Measurements from ENCODE around the gene ZSCAN20.

ZSCAN20 gene

GRCh38 chr1:33456502-33456886, 16.0 kb upstream of the ZSCAN20 start:
- DNase-seq (ENCODE audit: low spot score): no peak
- no peak overlapping the region for H2BK15ac ChIP-seq (ENCODE audit: low read length)
- H2BK120ac ChIP-seq (ENCODE audit: low read depth, low read length): no peak overlapping the region

GRCh38 chr1:33459691-33460090, 12.8 kb upstream of the ZSCAN20 start:
- Histone ChIP-seq H3K27me3 (ENCODE audit: control insufficient read depth in 3 of 3, insufficient read depth in 3 of 3, low read depth in 1 of 3, low read length in 3 of 3) (peaks cover 0 to 3% (median 0%) of the 10 kb centered on the region in 3 experiments), H3K9me3 (replicated peaks in 1 of 2; ENCODE audit: control insufficient read depth in 2 of 2, insufficient read depth in 1 of 2, low read depth in 1 of 2, low read length in 2 of 2) (no peaks in the 10 kb centered on the region), H2BK5ac (ENCODE audit: low read length) (no peak overlapping the region), H2BK15ac (ENCODE audit: low read length) (no peak overlapping the region), H4K8ac (ENCODE audit: low read depth, low read length) (no peak overlapping the region), H3K14ac (ENCODE audit: low read length) (no peak overlapping the region), H3K23ac (ENCODE audit: low read depth, low read length, poor library complexity) (no peak overlapping the region), H3K4me1 (ENCODE audit: control insufficient read depth in 2 of 2, insufficient read depth in 1 of 2, low read depth in 1 of 2, low read length in 2 of 2) (peaks cover 0 to 7% of the 10 kb centered on the region in 2 donors), H3K4me3 (ENCODE audit: low read length in 2 of 2) (no peak overlapping the region), H3K79me1 (ENCODE audit: low read depth, low read length) (no peaks in the 10 kb centered on the region), H2AFZ (ENCODE audit: low read length) (no peak overlapping the region), H3K4me2 (ENCODE audit: insufficient read depth, low read length, poor library complexity, severe bottlenecking) (no peak overlapping the region), H2BK12ac (ENCODE audit: low read length) (no peak overlapping the region), H4K91ac (ENCODE audit: low read depth, low read length, poor library complexity) (no peak overlapping the region), H3K18ac (ENCODE audit: low read length) (no peak overlapping the region), H3K36me3 (replicated peaks in 1 of 2; ENCODE audit: control insufficient read depth in 2 of 2, insufficient read depth in 2 of 2, low read length in 2 of 2) (no peaks in the 10 kb centered on the region), H3K27ac (replicated peaks; ENCODE audit: low read length) (no peak overlapping the region), H2BK120ac (ENCODE audit: low read depth, low read length) (no peak overlapping the region), H3K9ac (ENCODE audit: low read depth, low read length, poor library complexity) (no peak overlapping the region), H2AK5ac (ENCODE audit: low read depth, low read length) (no peak overlapping the region), H3K4ac (ENCODE audit: low read length) (no peak overlapping the region)
- DNase-seq (ENCODE audit: low spot score): no peak
- WGBS, 2 donors (ENCODE audit: extremely low coverage in 2 of 2, insufficient read length in 2 of 2, insufficient replicate concordance in 1 of 2): no CpG with 5 or more reads among the region's 4 CpGs

More at GRCh38 chr1:33456502-33456886, 16.0 kb upstream of the ZSCAN20 start:
- WGBS, 2 donors (ENCODE audit: extremely low coverage in 2 of 2, insufficient read length in 2 of 2, insufficient replicate concordance in 1 of 2): no CpG with 5 or more reads among the region's 6 CpGs
- Histone ChIP-seq H3K27me3 (ENCODE audit: control insufficient read depth in 3 of 3, insufficient read depth in 3 of 3, low read depth in 1 of 3, low read length in 3 of 3) (no peaks in the 10 kb centered on the region), H3K14ac (ENCODE audit: low read length) (no peak overlapping the region), H3K27ac (replicated peaks; ENCODE audit: low read length) (no peak overlapping the region), H4K91ac (ENCODE audit: low read depth, low read length, poor library complexity) (no peak overlapping the region), H3K9ac (ENCODE audit: low read depth, low read length, poor library complexity) (no peak overlapping the region), H3K36me3 (replicated peaks in 1 of 2; ENCODE audit: control insufficient read depth in 2 of 2, insufficient read depth in 2 of 2, low read length in 2 of 2) (no peaks in the 10 kb centered on the region), H2AK5ac (ENCODE audit: low read depth, low read length) (no peak overlapping the region), H3K23ac (ENCODE audit: low read depth, low read length, poor library complexity) (no peak overlapping the region), H3K79me1 (ENCODE audit: low read depth, low read length) (no peaks in the 10 kb centered on the region), H3K4me3 (ENCODE audit: low read length in 2 of 2) (no peak overlapping the region), H3K4me2 (ENCODE audit: insufficient read depth, low read length, poor library complexity, severe bottlenecking) (no peak overlapping the region), H4K8ac (ENCODE audit: low read depth, low read length) (no peak overlapping the region), H2BK5ac (ENCODE audit: low read length) (no peak overlapping the region), H3K4ac (ENCODE audit: low read length) (no peak overlapping the region), H2AFZ (ENCODE audit: low read length) (no peak overlapping the region), H3K4me1 (ENCODE audit: control insufficient read depth in 2 of 2, insufficient read depth in 1 of 2, low read depth in 1 of 2, low read length in 2 of 2) (peaks cover 0 to 12% of the 10 kb centered on the region in 2 donors), H3K18ac (ENCODE audit: low read length) (no peak overlapping the region), H3K9me3 (replicated peaks in 1 of 2; ENCODE audit: control insufficient read depth in 2 of 2, insufficient read depth in 1 of 2, low read depth in 1 of 2, low read length in 2 of 2) (peaks cover 0 to 3% of the 10 kb centered on the region in 2 donors), H2BK12ac (ENCODE audit: low read length) (no peak overlapping the region)

GRCh38 chr1:33460144-33460543, 12.3 kb upstream of the ZSCAN20 start:
- Histone ChIP-seq H3K4me3 (ENCODE audit: low read length in 2 of 2) (no peak overlapping the region), H3K36me3 (replicated peaks in 1 of 2; ENCODE audit: control insufficient read depth in 2 of 2, insufficient read depth in 2 of 2, low read length in 2 of 2) (no peaks in the 10 kb centered on the region)

GRCh38 chr1:33460947-33461629, 11.4 kb upstream of the ZSCAN20 start:
- H3K18ac ChIP-seq (ENCODE audit: low read length): no peak overlapping the region
- no peak overlapping the region for H3K23ac ChIP-seq (ENCODE audit: low read depth, low read length, poor library complexity)
- no peak overlapping the region for H3K9ac ChIP-seq (ENCODE audit: low read depth, low read length, poor library complexity)
- no peak overlapping the region for H4K91ac ChIP-seq (ENCODE audit: low read depth, low read length, poor library complexity)
- H3K36me3 ChIP-seq (replicated peaks in 1 of 2; ENCODE audit: control insufficient read depth in 2 of 2, insufficient read depth in 2 of 2, low read length in 2 of 2): no peaks in the 10 kb centered on the region
- no peaks in the 10 kb centered on the region for H3K79me1 ChIP-seq (ENCODE audit: low read depth, low read length)
- H3K9me3 ChIP-seq (replicated peaks in 1 of 2; ENCODE audit: control insufficient read depth in 2 of 2, insufficient read depth in 1 of 2, low read depth in 1 of 2, low read length in 2 of 2): no peaks in the 10 kb centered on the region
- H2BK15ac ChIP-seq (ENCODE audit: low read length): no peak overlapping the region
- no peak for DNase-seq (ENCODE audit: low spot score)
- H2BK12ac ChIP-seq (ENCODE audit: low read length): no peak overlapping the region
- H2AFZ ChIP-seq (ENCODE audit: low read length): peak overlapping the region; percentile 32
- no peak overlapping the region for H3K4me3 ChIP-seq (ENCODE audit: low read length in 2 of 2)
- no CpG with 5 or more reads among the region's 4 CpGs for WGBS, 2 donors (ENCODE audit: extremely low coverage in 2 of 2, insufficient read length in 2 of 2, insufficient replicate concordance in 1 of 2)
- no peak overlapping the region for H3K4ac ChIP-seq (ENCODE audit: low read length)
- H3K27me3 ChIP-seq (ENCODE audit: control insufficient read depth in 3 of 3, insufficient read depth in 3 of 3, low read depth in 1 of 3, low read length in 3 of 3): peaks cover 0 to 3% (median 0%) of the 10 kb centered on the region in 3 experiments
- peaks cover 0 to 3% of the 10 kb centered on the region in 2 donors for H3K4me1 ChIP-seq (ENCODE audit: control insufficient read depth in 2 of 2, insufficient read depth in 1 of 2, low read depth in 1 of 2, low read length in 2 of 2)
- H2BK120ac ChIP-seq (ENCODE audit: low read depth, low read length): no peak overlapping the region
- H3K14ac ChIP-seq (ENCODE audit: low read length): no peak overlapping the region
- no peak overlapping the region for H2AK5ac ChIP-seq (ENCODE audit: low read depth, low read length)
- no peak overlapping the region for H4K8ac ChIP-seq (ENCODE audit: low read depth, low read length)
- H2BK5ac ChIP-seq (ENCODE audit: low read length): no peak overlapping the region
- H3K27ac ChIP-seq (replicated peaks; ENCODE audit: low read length): no peak overlapping the region
- no peak overlapping the region for H3K4me2 ChIP-seq (ENCODE audit: insufficient read depth, low read length, poor library complexity, severe bottlenecking)

More at GRCh38 chr1:33460144-33460543, 12.3 kb upstream of the ZSCAN20 start:
- no peak overlapping the region for H3K14ac ChIP-seq (ENCODE audit: low read length)
- no peak overlapping the region for H3K27ac ChIP-seq (replicated peaks; ENCODE audit: low read length)
- no peak overlapping the region for H2BK120ac ChIP-seq (ENCODE audit: low read depth, low read length)
- no peak overlapping the region for H2AFZ ChIP-seq (ENCODE audit: low read length)
- no peak overlapping the region for H2AK5ac ChIP-seq (ENCODE audit: low read depth, low read length)
- H3K23ac ChIP-seq (ENCODE audit: low read depth, low read length, poor library complexity): no peak overlapping the region
- no peak overlapping the region for H3K4me2 ChIP-seq (ENCODE audit: insufficient read depth, low read length, poor library complexity, severe bottlenecking)
- no peak overlapping the region for H4K91ac ChIP-seq (ENCODE audit: low read depth, low read length, poor library complexity)
- H4K8ac ChIP-seq (ENCODE audit: low read depth, low read length): no peak overlapping the region
- WGBS, 2 donors (ENCODE audit: extremely low coverage in 2 of 2, insufficient read length in 2 of 2, insufficient replicate concordance in 1 of 2): no CpG with 5 or more reads among the region's 3 CpGs
- H2BK12ac ChIP-seq (ENCODE audit: low read length): no peak overlapping the region
- H3K9ac ChIP-seq (ENCODE audit: low read depth, low read length, poor library complexity): no peak overlapping the region
- no peak for DNase-seq (ENCODE audit: low spot score)
- no peak overlapping the region for H2BK15ac ChIP-seq (ENCODE audit: low read length)
- no peak overlapping the region for H3K18ac ChIP-seq (ENCODE audit: low read length)
- no peaks in the 10 kb centered on the region for H3K79me1 ChIP-seq (ENCODE audit: low read depth, low read length)
- H3K27me3 ChIP-seq (ENCODE audit: control insufficient read depth in 3 of 3, insufficient read depth in 3 of 3, low read depth in 1 of 3, low read length in 3 of 3): peaks cover 0 to 3% (median 0%) of the 10 kb centered on the region in 3 experiments
- no peaks in the 10 kb centered on the region for H3K9me3 ChIP-seq (replicated peaks in 1 of 2; ENCODE audit: control insufficient read depth in 2 of 2, insufficient read depth in 1 of 2, low read depth in 1 of 2, low read length in 2 of 2)
- H3K4ac ChIP-seq (ENCODE audit: low read length): no peak overlapping the region
- peaks cover 0 to 7% of the 10 kb centered on the region in 2 donors for H3K4me1 ChIP-seq (ENCODE audit: control insufficient read depth in 2 of 2, insufficient read depth in 1 of 2, low read depth in 1 of 2, low read length in 2 of 2)
- H2BK5ac ChIP-seq (ENCODE audit: low read length): no peak overlapping the region
